GM23338 (cell line): ENCODE results near the gene PLAAT1. TPM values are rescaled to one million over a fixed set of nuclear protein-coding genes. Genes with fewer than 3 reads are reported as not detected.

Experiments used
- ATAC-seq: fragments of 200-7000 bp; cut with Tn5 transposase; 3 replicates; pipeline ENCODE4 v1.9.1; 2020
- DNase-seq: peaks from one replicate; pipeline ENCODE4 v3.0.0-alpha.2; 2015; ENCODE audit warnings: low spot score
- H2AFZ ChIP-seq: fragments of 200-600 bp; sonication (generic); 2 replicates; pipeline ENCODE4 v1.8.0; 2016; ENCODE audit warnings: antibody characterized with exemption, mild to moderate bottlenecking, moderate library complexity
- H3F3A ChIP-seq: fragments of 200-600 bp; sonication (generic); replicated peaks from 2 replicates; pipeline ENCODE4 v1.8.0; 2017; ENCODE audit warnings: antibody characterized with exemption, mixed run types, low read depth
- H3K27ac ChIP-seq: fragments of 200-600 bp; sonication (generic); 2 replicates; pipeline ENCODE4 v1.6.1; 2016; ENCODE audit warnings: low read depth
- H3K27me3 ChIP-seq: fragments of 200-600 bp; sonication (generic); 2 replicates; pipeline ENCODE4 v1.8.0; 2016; ENCODE audit warnings: mild to moderate bottlenecking, mixed run types, moderate library complexity; ENCODE audit not compliant: insufficient read depth
- H3K36me3 ChIP-seq: fragments of 200-600 bp; sonication (generic); 2 replicates; pipeline ENCODE4 v1.8.0; 2016; ENCODE audit warnings: mild to moderate bottlenecking; ENCODE audit not compliant: insufficient read depth
- H3K4me1 ChIP-seq: fragments of 200-600 bp; sonication (generic); 2 replicates; pipeline ENCODE4 v1.8.0; 2016; ENCODE audit warnings: mild to moderate bottlenecking, moderate library complexity; ENCODE audit not compliant: insufficient read depth
- H3K4me2 ChIP-seq: fragments of 200-600 bp; sonication (generic); 2 replicates; pipeline ENCODE4 v1.7.1; 2017; ENCODE audit warnings: mixed run types
- H3K4me3 ChIP-seq: fragments of 200-600 bp; sonication (generic); 2 replicates; pipeline ENCODE4 v1.6.1; 2016; ENCODE audit warnings: mixed run types
- H3K79me2 ChIP-seq: fragments of 200-600 bp; sonication (generic); replicated peaks from 2 replicates; pipeline ENCODE4 v1.8.0; 2017; ENCODE audit warnings: mild to moderate bottlenecking; ENCODE audit not compliant: insufficient read depth
- H3K9me2 ChIP-seq: fragments of 200-600 bp; sonication (generic); 2 replicates; pipeline ENCODE4 v1.8.0; 2017; ENCODE audit not compliant: insufficient read depth
- H4K20me1 ChIP-seq: fragments of 200-600 bp; sonication (generic); replicated peaks from 2 replicates; pipeline ENCODE4 v1.8.0; 2017; ENCODE audit warnings: mild to moderate bottlenecking; ENCODE audit not compliant: insufficient read depth
- H3K27ac Mint-ChIP-seq: 2 replicates; pipeline ENCODE4 v1.8.0; 2020; ENCODE audit warnings: inconsistent platforms, mild to moderate bottlenecking, moderate library complexity, mixed read lengths
- H3K27me3 Mint-ChIP-seq: 3 replicates; pipeline ENCODE4 v1.8.0; 2022; ENCODE audit warnings: low read depth, mild to moderate bottlenecking, moderate library complexity, mixed read lengths, inconsistent platforms; ENCODE audit not compliant: insufficient read depth, poor library complexity
- H3K36me3 Mint-ChIP-seq: 3 replicates; pipeline ENCODE4 v1.8.0; 2021; ENCODE audit warnings: low read depth, mild to moderate bottlenecking, inconsistent platforms, moderate library complexity, mixed read lengths
- H3K4me1 Mint-ChIP-seq: 3 replicates; pipeline ENCODE4 v1.8.0; 2020; ENCODE audit warnings: mild to moderate bottlenecking, inconsistent platforms, mixed read lengths
- H3K4me3 Mint-ChIP-seq: 3 replicates; pipeline ENCODE4 v1.8.0; 2021; ENCODE audit warnings: moderate library complexity, mild to moderate bottlenecking, inconsistent platforms, mixed read lengths
- H3K9me3 Mint-ChIP-seq: 3 replicates; pipeline ENCODE4 v1.8.0; 2020; ENCODE audit warnings: moderate library complexity, mild to moderate bottlenecking, inconsistent platforms, mixed read lengths
- CTCF ChIP-seq, 2 experiments: fragments of 200-600 bp in 1 of 2; sonication (generic) in 1 of 2; conservative IDR thresholded peaks; 2 replicates each; pipeline versions ENCODE4 v1.5.1 to v1.6.1; 2016 to 2017; ENCODE audit warnings: antibody characterized with exemption in 2 of 2, low read depth in 2 of 2, mild to moderate bottlenecking in 2 of 2, moderate library complexity in 1 of 2
- EZH2 ChIP-seq: fragments of 200-600 bp; sonication (generic); IDR thresholded peaks from one replicate; pipeline ENCODE4 v1.8.0; 2017; ENCODE audit warnings: antibody characterized with exemption, mild to moderate bottlenecking, low read depth; ENCODE audit not compliant: unreplicated experiment
- EZH2phosphoT487 ChIP-seq: fragments of 200-600 bp; sonication (generic); IDR thresholded peaks from one replicate; pipeline ENCODE4 v1.8.1; 2018; ENCODE audit warnings: antibody characterized with exemption; ENCODE audit not compliant: unreplicated experiment
- JUNB ChIP-seq: IDR thresholded peaks from one replicate; pipeline ENCODE4 v1.6.1; 2016; ENCODE audit warnings: antibody characterized with exemption; ENCODE audit not compliant: unreplicated experiment
- NANOG ChIP-seq: IDR thresholded peaks from 2 replicates; pipeline ENCODE4 v1.6.1; 2016; ENCODE audit warnings: antibody characterized with exemption, borderline replicate concordance
- POLR2AphosphoS5 ChIP-seq: IDR thresholded peaks from 2 replicates; pipeline ENCODE4 v1.6.1; 2016; ENCODE audit warnings: antibody characterized with exemption, low read depth
- REST ChIP-seq: IDR thresholded peaks from one replicate; pipeline ENCODE4 v1.6.1; 2018; ENCODE audit warnings: antibody characterized with exemption; ENCODE audit not compliant: unreplicated experiment
- STAT1 ChIP-seq: IDR thresholded peaks from one replicate; pipeline ENCODE4 v1.6.1; 2016; ENCODE audit warnings: antibody characterized with exemption; ENCODE audit not compliant: unreplicated experiment
- ZNF114 ChIP-seq: fragments of 250-450 bp; sonication (Bioruptor Pico); IDR thresholded peaks from 2 replicates; pipeline ENCODE4 v1.5.0; 2020; ENCODE audit warnings: mild to moderate bottlenecking, moderate library complexity
- ZNF331 ChIP-seq: fragments of 250-450 bp; sonication (Bioruptor Pico); IDR thresholded peaks from 2 replicates; pipeline ENCODE4 v1.5.0; 2020; ENCODE audit warnings: low read depth, mild to moderate bottlenecking, moderate library complexity
- ZNF462 ChIP-seq: fragments of 250-450 bp; sonication (Bioruptor Pico); IDR thresholded peaks from 2 replicates; pipeline ENCODE4 v1.5.0; 2020; ENCODE audit warnings: mild to moderate bottlenecking, moderate library complexity
- polyA plus RNA-seq: library from polyadenylated mRNA; unstranded; fragments of >200 nt; fragmentation: Nextera tagmentation; extraction: Ambion mirVana; gene quantifications from 2 replicates; pipeline ENCODE4 v1.2.1, GENCODE V29; 2016
- total RNA-seq: library from RNA; depleted of rRNA; stranded (reverse); fragments of >200 nt; shearing (Covaris generic); gene quantifications from 2 replicates; pipeline ENCODE4 v1.2.3, GENCODE V29; 2014

PLAAT1 gene
- total and polyA plus RNA-seq, 2 experiments from 2014 or later, result 5.4 to 6.7 TPM

GRCh38 chr3:193231201-193231600, 9.8 kb upstream of the PLAAT1 start:
- no peak for TF ChIP-seq POLR2AphosphoS5
- TF ChIP-seq NANOG, result no peak
- no peak for TF ChIP-seq ZNF331
- TF ChIP-seq CTCF (conservative IDR thresholded peaks at IDR 0.05; ENCODE audit: low read depth in 2 of 2), result no peak
- TF ChIP-seq STAT1, result no peak
- no peak for TF ChIP-seq ZNF462
- no peak for TF ChIP-seq REST
- TF ChIP-seq EZH2, result no peak
- TF ChIP-seq JUNB, result no peak
- no peak for TF ChIP-seq ZNF114 (CRISPR knock-in tag)
- no peak for TF ChIP-seq EZH2phosphoT487
- Histone ChIP-seq H3F3A (no peaks in the 10 kb centered on the region), H3K27me3 (no peaks in the 10 kb centered on the region), H3K4me2 (peak overlapping the region; percentile 1; the same call in 1 of the 2 replicates), H3K9me2 (no peaks in the 10 kb centered on the region; the same call in 1 of the 2 replicates), H3K4me3 (no peak overlapping the region), H4K20me1 (no peaks in the 10 kb centered on the region), H3K4me1 (peaks cover 44% of the 10 kb centered on the region), H2AFZ (peak overlapping the region; percentile 80; the same call in 1 of the 2 replicates), H3K27ac (no peak overlapping the region), H3K36me3 (no peaks in the 10 kb centered on the region), H3K79me2 (no peaks in the 10 kb centered on the region)
- Mint-ChIP-seq H3K36me3 (no peaks in the 10 kb centered on the region), H3K27me3 (peaks cover 4% of the 10 kb centered on the region), H3K4me1 (peaks cover 52% of the 10 kb centered on the region), H3K4me3 (no peak overlapping the region), H3K27ac (peak overlapping the region; percentile 4; the same call in 1 of the 2 replicates), H3K9me3 (no peaks in the 10 kb centered on the region; the same call in 2 of the 3 replicates)
- ATAC-seq, result no peak
- DNase-seq, result no peak
